Testis (tissue), 2 donors: ENCODE measurements around the gene CCSER2.

Experiments
- POLR2A ChIP-seq: fragments of 450-650 bp; IDR thresholded peaks from one replicate; pipeline ENCODE4 v1.6.1; 2017; ENCODE audit warnings: antibody characterized with exemption, mild to moderate bottlenecking, moderate library complexity
- TF ChIP-seq, protein P1 (sequence below), 3 experiments: fragments of 450-650 bp in 2 of 3; fragments of 200-600 bp in 1 of 3; sonication (generic) in 1 of 3; IDR thresholded peaks; one replicate each; pipeline ENCODE4 v1.5.1; 2016 to 2019; ENCODE audit warnings: antibody characterized with exemption in 3 of 3, mild to moderate bottlenecking in 2 of 3, moderate library complexity in 1 of 3

DNA sequence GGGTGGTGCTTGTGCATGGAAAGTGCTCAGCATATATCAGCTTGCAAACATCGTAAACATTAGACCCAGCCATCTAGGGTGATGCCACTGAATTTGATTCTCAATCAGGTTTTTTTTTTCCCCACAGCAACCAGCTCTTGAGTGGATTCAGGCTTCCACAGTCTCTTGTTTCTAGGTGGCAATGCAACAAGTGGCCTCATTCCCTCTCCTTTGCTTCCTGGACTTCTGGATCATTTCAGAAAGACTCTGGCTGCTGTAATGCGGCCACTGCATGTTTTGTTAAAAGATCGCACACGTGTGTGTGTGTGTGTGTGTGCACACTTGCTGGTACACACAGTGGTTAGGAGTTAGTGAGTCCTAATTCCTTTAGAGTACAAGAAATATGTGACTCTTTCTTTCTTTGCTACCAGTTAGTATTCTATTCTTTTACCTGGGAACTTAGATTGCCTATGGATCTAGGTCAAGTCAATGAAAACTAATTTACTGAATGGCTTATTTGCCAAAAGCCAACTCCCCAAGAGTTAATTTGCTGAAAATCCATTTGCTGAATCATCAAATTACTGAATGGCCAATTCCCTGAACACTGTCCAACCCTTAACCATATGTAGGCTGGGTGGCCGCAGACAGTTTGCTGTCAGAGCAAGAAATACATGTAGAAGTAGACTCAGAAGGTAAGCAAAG, 222.5 kb downstream of the CCSER2 start:
- TF ChIP-seq, protein P1, sequence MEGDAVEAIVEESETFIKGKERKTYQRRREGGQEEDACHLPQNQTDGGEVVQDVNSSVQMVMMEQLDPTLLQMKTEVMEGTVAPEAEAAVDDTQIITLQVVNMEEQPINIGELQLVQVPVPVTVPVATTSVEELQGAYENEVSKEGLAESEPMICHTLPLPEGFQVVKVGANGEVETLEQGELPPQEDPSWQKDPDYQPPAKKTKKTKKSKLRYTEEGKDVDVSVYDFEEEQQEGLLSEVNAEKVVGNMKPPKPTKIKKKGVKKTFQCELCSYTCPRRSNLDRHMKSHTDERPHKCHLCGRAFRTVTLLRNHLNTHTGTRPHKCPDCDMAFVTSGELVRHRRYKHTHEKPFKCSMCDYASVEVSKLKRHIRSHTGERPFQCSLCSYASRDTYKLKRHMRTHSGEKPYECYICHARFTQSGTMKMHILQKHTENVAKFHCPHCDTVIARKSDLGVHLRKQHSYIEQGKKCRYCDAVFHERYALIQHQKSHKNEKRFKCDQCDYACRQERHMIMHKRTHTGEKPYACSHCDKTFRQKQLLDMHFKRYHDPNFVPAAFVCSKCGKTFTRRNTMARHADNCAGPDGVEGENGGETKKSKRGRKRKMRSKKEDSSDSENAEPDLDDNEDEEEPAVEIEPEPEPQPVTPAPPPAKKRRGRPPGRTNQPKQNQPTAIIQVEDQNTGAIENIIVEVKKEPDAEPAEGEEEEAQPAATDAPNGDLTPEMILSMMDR (IDR thresholded peaks at IDR 0.05) = no peak
- no peak for TF ChIP-seq POLR2A
